Measurements from ENCODE around the gene SYNPR.

Gene SYNPR

GRCh38 chr3:63557912-63558311 lies 279.8 kb downstream of the SYNPR start:
- DNase-seq (ENCODE audit: low read depth): no peak

- no peak for DNase-seq (ENCODE audit: low read depth)
These were observed 281.8 kb downstream of the SYNPR start for GRCh38 chr3:63559884-63560283.

GRCh38 chr3:63561879-63562278 lies 283.8 kb downstream of the SYNPR start:
- DNase-seq (ENCODE audit: low read depth): no peak

- no peak for DNase-seq (ENCODE audit: low read depth)
These were observed 284.2 kb downstream of the SYNPR start for GRCh38 chr3:63562323-63562722.

- DNase-seq (ENCODE audit: low read depth): no peak
These were observed 285.5 kb downstream of the SYNPR start for GRCh38 chr3:63563572-63563971.

GRCh38 chr3:63565220-63565619 lies 287.1 kb downstream of the SYNPR start:
- no peak for DNase-seq (ENCODE audit: low read depth)

- no peak for DNase-seq (ENCODE audit: low read depth)
These were observed 293.6 kb downstream of the SYNPR start for GRCh38 chr3:63571682-63572081.

- no peak for DNase-seq (ENCODE audit: low read depth)
These were observed 298.7 kb downstream of the SYNPR start for GRCh38 chr3:63576846-63577245.

- DNase-seq (ENCODE audit: low read depth): no peak
These were observed 300.8 kb downstream of the SYNPR start for GRCh38 chr3:63578858-63579257.

GRCh38 chr3:63580151-63580550 lies 302.0 kb downstream of the SYNPR start:
- no peak for DNase-seq (ENCODE audit: low read depth)

- DNase-seq (ENCODE audit: low read depth): no peak
These were observed 304.9 kb downstream of the SYNPR start for GRCh38 chr3:63582943-63583500.

- DNase-seq (ENCODE audit: low read depth): no peak
These were observed 306.6 kb downstream of the SYNPR start for GRCh38 chr3:63584681-63585080.

GRCh38 chr3:63585927-63586326 lies 307.8 kb downstream of the SYNPR start:
- DNase-seq (ENCODE audit: low read depth): no peak

- no peak for DNase-seq (ENCODE audit: low read depth)
These were observed 310.8 kb downstream of the SYNPR start for GRCh38 chr3:63588895-63589294.

- no peak for DNase-seq (ENCODE audit: low read depth)
These were observed 315.7 kb downstream of the SYNPR start for GRCh38 chr3:63593779-63594178.

- DNase-seq (ENCODE audit: low read depth): no peak
These were observed 317.1 kb downstream of the SYNPR start for GRCh38 chr3:63595221-63595620.

GRCh38 chr3:63597019-63597418 lies 318.9 kb downstream of the SYNPR start:
- DNase-seq (ENCODE audit: low read depth): no peak

- DNase-seq (ENCODE audit: low read depth): no peak
These were observed 329.6 kb downstream of the SYNPR start for GRCh38 chr3:63607716-63608115.

GRCh38 chr3:63609408-63609807 lies 331.3 kb downstream of the SYNPR start:
- no peak for DNase-seq (ENCODE audit: low read depth)

GRCh38 chr3:63609834-63610233 lies 331.7 kb downstream of the SYNPR start:
- DNase-seq (ENCODE audit: low read depth): no peak

- no peak for DNase-seq (ENCODE audit: low read depth)
These were observed 333.3 kb downstream of the SYNPR start for GRCh38 chr3:63611382-63611781.

- no peak for DNase-seq (ENCODE audit: low read depth)
These were observed 335.5 kb downstream of the SYNPR start for GRCh38 chr3:63613561-63613960.

GRCh38 chr3:63617391-63617790 lies 339.3 kb downstream of the SYNPR start:
- DNase-seq (ENCODE audit: low read depth): no peak

GRCh38 chr3:63624941-63625560 lies 346.9 kb downstream of the SYNPR start:
- no peak for DNase-seq (ENCODE audit: low read depth)
